DMS153 treated with DMSO at 0.1 percent for 48 hours (cell line): ENCODE measurements around the gene MELK.

Experiments
- DNase-seq: peaks from one replicate; lab custom pipeline; 2025; ENCODE audit not compliant: unreplicated experiment; lab: John Stamatoyannopoulos, UW

MELK gene

DNA sequence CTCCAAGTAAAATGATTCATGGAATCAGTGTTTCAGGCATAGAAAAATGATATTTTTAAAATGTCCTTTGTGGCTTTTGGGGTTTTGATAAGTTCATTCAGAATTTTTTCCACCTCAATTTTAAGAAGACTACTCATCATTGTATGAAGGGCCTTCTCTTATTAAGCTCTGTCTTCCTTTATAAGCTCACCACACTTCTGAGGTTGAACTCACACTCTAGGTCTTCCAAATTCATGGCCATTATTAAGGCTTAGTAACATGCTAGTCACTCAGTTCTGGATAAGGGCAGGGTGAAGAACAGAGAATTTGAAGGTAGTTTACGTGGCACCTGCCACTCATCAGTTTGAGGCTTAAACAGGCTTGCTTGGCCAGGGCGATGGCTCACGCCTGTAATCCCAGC, 4.2 kb downstream of the MELK start:
- DNase-seq: no peak

- DNase-seq: no peak
Measured at GRCh38 chr9:36584620-36585460, 12.1 kb downstream of the MELK start.

DNA sequence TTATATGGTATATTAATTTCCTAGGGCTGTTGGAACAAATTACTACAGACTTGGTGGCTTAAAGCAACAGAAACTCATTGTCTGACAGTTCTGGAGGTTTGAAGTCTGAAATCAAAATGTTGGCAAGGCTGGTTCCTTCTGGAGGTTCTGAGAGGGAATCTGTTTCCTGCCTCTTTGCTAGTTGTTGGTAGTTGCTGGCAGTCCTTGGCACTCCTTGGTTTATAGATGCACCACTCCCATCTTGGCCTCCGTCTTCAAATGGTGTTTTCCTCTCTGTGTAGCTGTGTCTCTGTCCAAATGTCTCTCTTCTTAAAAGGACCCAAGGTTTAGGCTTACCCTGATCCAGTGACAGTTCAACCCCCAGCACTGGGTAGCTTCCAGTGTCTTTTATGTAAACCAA, 17.5 kb downstream of the MELK start:
- DNase-seq: no peak

- DNase-seq: no peak
Measured at GRCh38 chr9:36592801-36593583, 20.3 kb downstream of the MELK start.

- no peak for DNase-seq
Measured at GRCh38 chr9:36594213-36594612, 21.5 kb downstream of the MELK start.

GRCh38 chr9:36597412-36598178, 24.9 kb downstream of the MELK start:
- peak; percentile 1 for DNase-seq

GRCh38 chr9:36598273-36598672, 25.6 kb downstream of the MELK start:
- DNase-seq: no peak

DNA sequence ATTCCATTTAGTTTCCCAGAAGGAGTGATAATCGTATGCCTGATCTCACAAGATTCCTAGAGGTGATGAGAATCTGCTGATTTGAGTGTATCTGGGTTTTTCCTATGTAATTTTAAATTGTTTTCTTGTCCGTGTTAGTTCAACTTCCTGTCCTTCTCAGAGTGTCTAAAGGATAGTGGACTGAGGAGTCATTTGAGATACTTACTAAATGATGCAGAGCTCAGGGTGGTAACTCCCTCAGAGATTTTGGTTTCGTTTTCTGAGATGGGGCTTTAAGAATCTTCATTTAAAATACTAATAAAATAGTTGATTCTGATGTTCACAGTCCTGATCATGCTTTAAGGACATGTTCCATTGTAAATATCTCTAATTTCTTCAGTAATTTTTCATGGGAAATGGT, 30.3 kb downstream of the MELK start:
- DNase-seq: no peak

GRCh38 chr9:36609306-36609705, 36.6 kb downstream of the MELK start:
- DNase-seq: no peak

GRCh38 chr9:36622121-36622520, 49.4 kb downstream of the MELK start:
- DNase-seq: no peak

GRCh38 chr9:36623280-36623679, 50.6 kb downstream of the MELK start:
- no peak for DNase-seq

DNA sequence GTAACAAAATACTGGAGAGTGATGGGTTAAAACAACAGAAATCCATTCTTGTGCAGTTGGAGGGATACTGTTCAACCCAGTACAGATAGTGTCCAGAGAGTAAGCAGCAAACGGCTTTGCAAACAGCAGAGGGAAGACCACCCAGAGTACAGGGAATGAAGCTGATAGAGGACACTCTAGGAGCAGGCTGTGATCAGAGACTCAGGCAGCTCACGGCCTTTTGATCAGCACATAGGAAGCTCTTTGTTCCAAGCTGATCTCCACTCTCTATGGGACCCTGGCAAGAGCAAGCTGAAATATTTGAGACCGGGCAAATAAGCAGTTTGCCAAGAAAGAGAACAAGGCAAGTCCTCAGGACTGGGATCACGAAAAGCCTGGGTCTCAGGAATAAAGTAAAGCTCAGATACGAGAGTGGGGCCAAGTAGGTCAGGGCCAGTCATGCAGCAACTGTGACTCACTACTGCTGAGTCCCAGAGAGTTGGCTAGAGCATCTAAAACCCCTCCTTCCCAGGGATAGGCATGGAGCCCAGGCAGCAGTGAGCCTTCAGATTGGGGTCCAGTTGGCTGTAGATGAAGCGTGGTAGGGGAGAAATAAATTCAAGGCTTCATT, 52.4 kb downstream of the MELK start:
- DNase-seq: no peak

DNA sequence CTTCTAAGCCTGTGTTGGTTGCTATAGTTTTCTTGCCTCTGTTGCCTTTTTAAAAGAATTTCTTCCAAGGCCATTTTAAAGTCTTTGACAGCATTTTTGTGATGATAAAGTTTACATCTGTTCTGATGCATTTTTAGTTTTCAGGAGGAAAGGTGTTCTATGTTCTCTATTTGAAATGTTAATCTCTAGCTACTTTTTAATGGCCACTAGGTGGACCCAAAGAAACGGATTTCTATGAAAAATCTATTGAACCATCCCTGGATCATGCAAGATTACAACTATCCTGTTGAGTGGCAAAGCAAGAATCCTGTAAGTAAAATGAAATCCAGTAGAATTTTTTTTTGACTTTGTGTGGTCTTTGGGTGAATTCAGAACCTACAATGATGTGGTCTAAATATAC, 60.2 kb downstream of the MELK start:
- peak; percentile 9 for DNase-seq

DNA sequence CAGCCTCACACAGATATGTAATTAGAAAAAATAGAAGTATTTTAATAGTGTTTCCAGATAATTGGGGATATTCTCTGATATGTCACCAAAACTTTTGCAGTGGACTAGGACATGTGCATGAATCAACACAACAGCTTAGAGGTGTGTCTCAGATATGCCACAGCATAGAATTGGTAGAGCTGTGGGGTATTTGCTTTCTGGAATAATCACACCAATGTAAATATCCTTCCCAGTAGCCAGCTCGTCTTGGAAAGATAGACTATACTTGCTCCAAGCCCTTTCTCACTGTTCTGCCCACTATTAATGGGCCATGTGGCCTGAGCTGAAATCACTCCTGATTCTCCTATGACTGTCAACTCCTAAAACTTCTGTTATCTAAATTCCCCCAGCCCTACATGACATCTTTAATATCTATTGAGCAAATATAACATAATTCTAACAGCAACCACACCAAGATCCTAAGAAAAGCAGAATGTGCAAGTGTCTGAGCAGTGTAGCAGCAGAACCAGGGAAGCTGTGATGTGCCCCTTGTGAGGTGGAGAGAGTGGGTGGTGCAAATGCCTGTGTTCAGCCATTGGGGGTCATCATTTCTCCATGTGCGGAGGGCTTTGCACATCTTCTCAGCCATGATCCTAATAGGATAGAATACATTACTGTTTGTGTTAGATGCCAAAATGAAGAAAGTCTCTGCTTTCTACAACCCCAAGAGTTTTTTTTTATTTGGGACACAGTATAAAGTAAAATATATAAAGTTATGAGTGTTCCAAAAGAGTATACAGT, 65.0 kb downstream of the MELK start:
- no peak for DNase-seq

DNA sequence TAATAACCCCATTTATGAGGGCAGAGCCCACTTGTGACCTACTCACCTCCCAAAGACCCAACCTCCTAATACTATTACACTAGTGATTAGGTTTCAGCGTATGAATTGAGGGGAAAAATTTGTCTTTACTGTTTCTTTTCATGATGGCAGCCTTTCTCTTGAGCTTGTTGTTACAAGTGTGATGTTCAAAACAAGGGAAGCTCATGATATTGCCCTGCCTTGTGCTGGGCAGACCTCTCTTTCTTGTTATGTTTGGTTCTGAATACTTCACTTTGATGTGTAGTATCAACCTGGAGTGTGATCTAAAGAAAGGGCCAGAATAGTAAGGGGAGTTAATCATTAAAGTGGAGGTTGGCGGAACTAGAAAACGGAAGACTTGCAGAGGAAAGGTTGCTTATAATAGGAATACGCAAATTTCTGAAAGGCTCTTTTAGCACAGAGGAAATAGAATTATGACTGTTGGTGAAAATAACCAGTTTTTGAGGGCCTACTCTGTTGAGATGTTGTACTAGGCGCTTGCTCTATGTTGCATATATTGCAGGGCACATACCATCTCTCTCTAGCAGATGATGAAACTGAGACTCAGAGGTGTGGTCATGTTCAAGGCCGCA, 68.2 kb downstream of the MELK start:
- no peak for DNase-seq

GRCh38 chr9:36642817-36643216, 70.1 kb downstream of the MELK start:
- no peak for DNase-seq

DNA sequence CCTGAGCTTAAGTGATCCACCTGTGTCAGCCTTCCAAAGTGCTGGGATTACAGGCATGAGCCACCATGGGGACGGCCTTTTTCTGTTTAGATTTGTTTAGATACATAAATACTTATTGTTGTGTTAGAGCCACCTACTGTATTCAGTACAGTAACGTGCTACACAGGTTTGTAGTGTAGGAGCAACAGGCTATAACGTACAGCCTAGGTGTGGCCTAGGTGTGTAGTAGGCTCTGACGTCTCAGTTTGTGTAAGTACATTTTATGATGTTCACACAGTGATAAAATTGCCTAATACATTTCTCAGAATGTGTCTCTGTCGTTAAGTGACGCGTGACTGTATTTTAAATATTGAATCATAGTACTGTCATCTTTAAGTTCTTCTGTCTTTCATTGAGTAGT, 84.1 kb downstream of the MELK start:
- no peak for DNase-seq

- DNase-seq: no peak
Measured at GRCh38 chr9:36659500-36659899, 86.8 kb downstream of the MELK start.

- no peak for DNase-seq
Measured at GRCh38 chr9:36664806-36665205, 92.1 kb downstream of the MELK start.

DNA sequence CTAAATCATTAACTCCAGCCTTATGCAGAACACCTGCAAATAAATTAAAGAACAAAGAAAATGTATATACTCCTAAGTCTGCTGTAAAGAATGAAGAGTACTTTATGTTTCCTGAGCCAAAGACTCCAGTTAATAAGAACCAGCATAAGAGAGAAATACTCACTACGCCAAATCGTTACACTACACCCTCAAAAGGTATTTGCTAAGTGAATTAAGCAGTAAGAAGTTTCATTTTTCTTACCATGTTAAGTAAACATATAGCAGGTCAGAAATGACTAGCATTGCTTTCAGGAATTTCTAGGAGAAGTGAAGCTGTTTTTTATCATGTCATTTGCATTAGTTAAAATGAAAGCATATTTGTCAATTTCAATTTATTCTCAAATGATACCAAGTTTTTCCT, 92.7 kb downstream of the MELK start:
- DNase-seq: no peak
